Measurements from ENCODE around the gene F10.
A peak's percentile ranks its signal among the peaks of the same experiment; 100 is the strongest.

The F10 gene

DNA sequence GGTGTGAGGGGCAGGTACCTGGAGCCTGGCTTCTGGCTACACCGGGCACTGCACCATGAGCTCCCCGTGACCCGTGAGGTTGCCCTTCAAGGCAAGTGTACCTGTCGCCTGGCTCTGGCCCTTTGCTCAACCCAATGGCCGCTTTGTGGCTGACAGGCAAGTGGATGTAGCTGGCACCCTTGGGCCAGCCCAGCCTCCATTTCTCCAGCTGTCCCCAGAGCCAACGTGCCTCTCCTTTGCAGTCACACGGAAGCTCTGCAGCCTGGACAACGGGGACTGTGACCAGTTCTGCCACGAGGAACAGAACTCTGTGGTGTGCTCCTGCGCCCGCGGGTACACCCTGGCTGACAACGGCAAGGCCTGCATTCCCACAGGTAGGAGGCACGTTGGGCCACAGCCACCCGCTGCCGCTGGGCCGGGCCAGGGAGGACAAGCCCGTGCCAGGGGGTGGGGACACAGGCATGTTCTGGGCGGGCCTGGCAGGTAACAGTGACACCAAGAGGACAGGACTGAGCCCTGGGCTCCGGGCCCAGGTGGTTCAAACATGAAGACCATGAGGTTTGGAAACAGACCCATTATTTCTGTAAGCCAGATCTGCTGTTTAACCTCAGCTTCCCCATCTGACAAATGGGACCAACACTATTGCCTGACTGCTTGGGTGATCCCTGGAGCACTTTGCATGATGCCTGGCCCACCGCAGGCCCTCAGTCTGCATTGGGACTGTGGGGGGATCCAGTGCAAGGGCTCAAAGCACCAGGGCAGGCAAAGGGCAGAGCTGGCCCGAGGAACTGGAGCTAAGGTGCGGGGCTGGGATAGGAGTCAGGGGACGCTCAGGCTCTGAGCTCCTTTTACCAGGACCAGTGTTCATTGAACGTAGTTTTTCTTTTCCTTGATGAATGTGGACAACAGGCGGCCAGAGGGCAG, 18.3 kb downstream of the F10 start:
- no peak for DNase-seq

DNA sequence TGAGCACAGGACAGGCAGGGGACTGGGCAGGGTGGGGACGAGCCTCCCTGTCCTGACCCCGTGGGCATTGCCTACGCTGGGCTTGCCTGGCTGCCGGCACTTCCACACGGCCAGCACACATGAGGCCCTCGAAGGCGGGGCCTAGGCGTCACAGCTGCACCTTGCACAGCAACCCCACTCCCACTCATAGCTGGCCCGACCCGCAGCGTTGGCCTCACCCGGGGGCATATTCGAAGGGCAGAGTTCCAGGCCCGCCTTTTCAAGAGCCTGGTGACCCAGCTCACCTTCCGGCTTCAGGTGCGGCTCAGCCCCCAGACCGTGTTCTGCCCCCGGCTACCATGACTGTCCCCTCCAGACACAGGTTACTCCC, 19.0 kb downstream of the F10 start:
- no peak for DNase-seq

GRCh38 chr13:113142876-113143275, 20.3 kb downstream of the F10 start:
- DNase-seq = no peak

GRCh38 chr13:113143466-113144254, 21.1 kb downstream of the F10 start:
- DNase-seq = no peak

DNA sequence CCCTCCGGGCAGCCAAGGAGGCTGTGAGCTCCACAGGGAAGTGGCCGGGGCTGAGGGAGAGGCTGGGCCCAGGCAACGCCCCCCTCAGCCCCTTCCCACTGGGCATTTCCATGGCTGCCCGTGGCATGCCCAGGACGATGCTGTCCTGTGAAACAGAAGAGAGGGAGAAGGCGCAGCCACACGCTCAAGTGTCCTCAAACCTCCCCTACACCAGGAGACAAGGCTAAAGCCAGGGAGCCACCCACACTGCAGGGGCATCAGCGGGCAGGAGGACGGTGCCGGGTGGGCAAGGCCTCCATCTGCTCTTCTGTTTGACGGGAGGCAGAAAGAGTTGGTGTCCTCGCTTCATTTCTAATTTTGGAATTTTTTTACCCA, 21.6 kb downstream of the F10 start:
- no peak for DNase-seq

GRCh38 chr13:113145496-113145895, 22.9 kb downstream of the F10 start:
- DNase-seq = no peak

- DNase-seq = no peak
Measured at GRCh38 chr13:113145911-113146598, 23.5 kb downstream of the F10 start.

DNA sequence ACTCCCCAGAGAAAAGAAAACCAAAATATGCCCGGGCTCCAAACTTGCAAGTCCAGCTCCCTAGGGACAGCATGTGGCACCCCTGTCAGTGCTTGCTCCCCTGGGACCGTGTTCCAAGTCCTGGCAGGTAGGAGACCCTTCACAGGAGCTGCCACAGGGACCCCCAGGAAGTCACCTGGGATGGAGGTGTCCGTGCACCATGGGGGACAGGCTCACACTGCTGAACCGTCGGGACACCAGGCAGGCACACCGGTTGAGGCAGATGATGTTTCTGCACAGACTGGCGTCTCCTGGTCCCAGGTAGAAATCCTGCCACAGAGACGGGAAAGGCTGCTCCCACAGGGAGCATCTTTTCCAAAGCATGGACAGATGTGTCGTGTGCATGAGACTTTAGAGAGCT, 24.2 kb downstream of the F10 start:
- no peak for DNase-seq

- no peak for DNase-seq
Measured at GRCh38 chr13:113147206-113147605, 24.6 kb downstream of the F10 start.

GRCh38 chr13:113148407-113148806, 25.8 kb downstream of the F10 start:
- DNase-seq = no peak

DNA sequence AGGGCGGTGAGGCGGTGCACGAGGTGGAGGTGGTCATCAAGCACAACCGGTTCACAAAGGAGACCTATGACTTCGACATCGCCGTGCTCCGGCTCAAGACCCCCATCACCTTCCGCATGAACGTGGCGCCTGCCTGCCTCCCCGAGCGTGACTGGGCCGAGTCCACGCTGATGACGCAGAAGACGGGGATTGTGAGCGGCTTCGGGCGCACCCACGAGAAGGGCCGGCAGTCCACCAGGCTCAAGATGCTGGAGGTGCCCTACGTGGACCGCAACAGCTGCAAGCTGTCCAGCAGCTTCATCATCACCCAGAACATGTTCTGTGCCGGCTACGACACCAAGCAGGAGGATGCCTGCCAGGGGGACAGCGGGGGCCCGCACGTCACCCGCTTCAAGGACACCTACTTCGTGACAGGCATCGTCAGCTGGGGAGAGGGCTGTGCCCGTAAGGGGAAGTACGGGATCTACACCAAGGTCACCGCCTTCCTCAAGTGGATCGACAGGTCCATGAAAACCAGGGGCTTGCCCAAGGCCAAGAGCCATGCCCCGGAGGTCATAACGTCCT, 26.4 kb downstream of the F10 start:
- DNase-seq = no peak

DNA sequence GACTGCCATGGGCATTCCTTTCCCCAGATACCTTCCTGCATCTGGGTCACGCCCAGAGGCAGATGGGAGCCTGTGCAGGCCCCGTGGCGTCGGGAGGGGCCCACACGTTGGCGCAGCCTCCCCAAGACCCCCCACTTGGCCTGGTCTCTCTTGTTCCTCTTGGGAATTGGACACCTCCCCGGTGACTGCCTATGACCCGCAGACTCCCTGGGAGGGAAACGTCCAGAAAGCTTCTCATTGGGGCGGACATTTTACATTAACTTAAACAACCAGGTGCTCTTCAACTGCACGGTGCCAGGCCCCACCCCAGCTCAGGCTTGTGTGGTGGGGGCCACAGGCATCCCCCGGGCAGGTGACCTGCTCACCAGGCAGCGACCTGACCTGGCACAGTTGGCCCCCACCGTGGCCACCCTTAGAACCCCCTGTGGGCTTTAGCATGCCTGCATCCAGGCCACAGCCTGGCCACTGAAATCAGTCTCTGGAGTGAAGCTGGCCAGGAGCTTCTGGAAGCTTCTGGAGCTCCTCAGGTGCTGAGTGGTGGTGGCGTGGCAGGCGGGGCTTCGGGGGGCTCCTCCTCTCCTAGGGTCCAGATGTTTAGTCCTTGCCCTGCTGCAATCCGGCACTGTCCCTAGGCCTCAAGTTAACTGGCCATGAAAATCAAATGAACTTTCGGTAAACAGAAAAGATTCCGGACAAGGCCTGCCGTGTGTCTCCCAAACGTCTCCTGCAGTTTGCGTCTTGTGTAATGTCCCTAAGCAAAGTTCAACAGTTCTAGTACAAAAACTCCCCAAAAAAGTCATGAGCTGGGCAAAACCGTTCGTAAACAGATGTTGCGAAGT, 27.3 kb downstream of the F10 start:
- no peak for DNase-seq

DNA sequence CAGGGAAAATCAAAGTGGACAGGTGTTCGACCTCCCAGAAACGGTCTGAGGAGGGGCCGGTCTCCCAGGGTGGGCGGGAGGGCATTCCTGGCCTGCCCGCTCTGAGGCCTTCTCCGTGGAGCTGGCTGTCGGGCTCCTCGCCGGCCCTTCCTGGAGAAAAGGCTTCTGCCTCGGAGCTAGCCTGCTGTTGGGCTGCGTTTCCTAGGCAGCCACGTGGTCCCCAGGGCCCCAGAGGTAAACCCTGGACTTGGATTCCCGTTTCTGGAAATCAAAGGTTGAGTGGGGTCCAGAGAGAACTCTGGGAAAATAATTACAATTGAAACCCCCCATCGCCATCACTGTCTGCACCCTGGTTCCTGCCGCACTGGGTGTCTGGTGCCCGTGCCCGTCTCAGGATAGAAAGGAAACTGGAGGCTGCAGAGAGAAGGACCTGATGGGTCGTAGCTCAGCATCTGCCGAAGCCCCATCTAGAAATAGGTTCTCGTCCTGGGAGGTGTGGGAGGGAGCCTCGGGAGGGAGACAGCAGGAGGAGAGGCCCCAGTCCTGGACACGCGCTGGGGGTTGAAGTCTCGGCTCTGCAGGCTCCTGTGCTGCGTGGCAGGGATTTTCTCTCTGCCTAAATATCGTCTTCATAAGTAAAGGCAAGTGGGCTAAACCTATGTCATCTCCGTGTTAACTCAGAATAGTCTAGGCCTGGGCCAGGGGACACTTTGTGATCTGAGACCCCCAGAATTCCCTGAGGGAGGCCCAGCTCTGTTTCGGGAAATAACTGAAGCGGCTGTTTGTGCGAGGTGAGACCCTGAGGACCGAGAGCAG, 28.2 kb downstream of the F10 start:
- no peak for DNase-seq

GRCh38 chr13:113151745-113152690, 29.4 kb downstream of the F10 start:
- peak; percentile 72 for DNase-seq

DNA sequence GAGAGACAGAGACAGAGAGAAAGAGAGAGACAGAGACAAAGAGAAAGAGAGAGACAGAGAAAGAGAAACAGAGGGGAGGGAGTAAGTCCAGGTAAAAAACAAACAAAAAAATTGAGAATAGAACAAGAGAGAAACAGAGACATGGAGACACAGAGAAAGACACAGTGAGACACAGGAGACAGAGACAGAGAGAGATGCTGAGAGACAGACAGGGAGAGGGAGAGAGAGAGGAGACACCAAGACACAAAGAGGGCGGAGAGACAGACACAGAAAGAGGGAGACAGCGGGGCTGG, 30.0 kb downstream of the F10 start:
- DNase-seq = peak; percentile 20

DNA sequence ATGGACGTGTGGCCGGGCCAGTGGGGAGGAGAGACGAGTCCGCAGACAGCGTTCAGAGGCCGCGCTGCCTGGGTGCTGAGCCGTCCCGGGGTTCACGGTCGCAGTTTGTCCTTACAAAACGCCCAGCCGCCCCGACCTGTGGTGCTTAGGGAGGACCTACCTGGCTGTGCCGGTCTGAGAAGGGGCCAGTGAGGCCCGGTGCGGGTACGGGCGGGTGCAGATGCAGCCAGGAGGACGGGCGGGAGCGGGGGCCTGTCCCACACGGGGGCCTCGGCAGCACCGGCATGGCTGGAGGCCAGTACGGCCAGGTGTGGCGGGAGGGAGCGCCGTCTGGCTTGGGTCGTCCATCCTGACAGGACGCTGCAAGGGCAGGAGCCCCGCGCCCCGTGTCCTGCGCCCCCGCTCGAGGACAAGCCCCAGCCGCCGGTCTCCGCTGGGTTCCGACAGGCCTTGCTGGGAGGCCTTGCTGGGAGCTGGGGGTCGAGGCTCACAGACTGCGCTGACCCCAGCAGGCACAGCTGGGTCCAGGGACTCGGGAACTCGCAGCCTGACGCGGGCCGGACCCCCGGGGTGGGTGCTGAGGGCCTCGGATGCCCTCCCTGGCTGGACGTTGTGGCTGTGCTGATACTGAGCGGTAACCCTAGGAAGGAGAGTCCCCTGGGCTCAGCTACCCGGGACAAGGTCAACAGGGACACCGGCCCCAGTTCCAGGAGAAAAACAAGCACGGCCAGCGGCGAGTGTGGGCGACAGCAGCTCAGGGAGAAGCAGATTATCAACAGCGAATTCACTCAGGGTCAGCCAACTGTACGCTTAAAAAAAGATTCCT, 30.6 kb downstream of the F10 start:
- DNase-seq = no peak

GRCh38 chr13:113153810-113154748, 31.5 kb downstream of the F10 start:
- DNase-seq = peak; percentile 66

DNA sequence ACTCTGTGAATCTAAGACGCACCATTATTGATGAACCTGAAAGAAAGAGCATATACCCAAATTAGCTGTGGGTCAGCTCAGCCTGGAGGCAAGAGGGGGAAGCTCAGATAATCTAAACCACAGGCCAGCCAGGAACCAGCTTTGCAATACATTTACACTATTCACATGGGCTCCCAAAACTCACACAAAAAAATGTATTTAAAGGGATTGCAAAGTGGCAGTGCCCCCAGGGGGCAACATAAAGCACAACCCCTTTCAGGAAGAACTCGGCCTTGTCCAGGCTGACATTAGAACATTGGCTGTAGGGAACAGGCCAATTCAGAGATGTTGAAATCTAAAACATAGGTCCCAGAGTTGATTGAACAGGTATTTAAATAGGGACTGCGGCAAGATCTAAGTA, 32.6 kb downstream of the F10 start:
- no peak for DNase-seq
